RWPE2 (cell line): ENCODE measurements around the gene RNF123.

ENCODE experiments used
- ATAC-seq: fragments of 200-7000 bp; cut with Tn5 transposase; 3 replicates; pipeline ENCODE4 v1.9.1; 2021; ENCODE audit warnings: low read depth
- DNase-seq: peaks from one replicate; pipeline ENCODE4 v3.0.0-alpha.2; 2020; ENCODE audit warnings: low spot score
- H3K27ac ChIP-seq: fragments of 450-650 bp; 2 replicates; pipeline ENCODE4 v1.5.1; 2017; ENCODE audit warnings: mild to moderate bottlenecking; ENCODE audit not compliant: poor library complexity, severe bottlenecking
- H3K27me3 ChIP-seq: fragments of 250-450 bp; sonication (Bioruptor Pico); 2 replicates; pipeline ENCODE4 v1.5.1; 2021; ENCODE audit warnings: mild to moderate bottlenecking, moderate library complexity; ENCODE audit not compliant: insufficient read depth, poor library complexity, severe bottlenecking
- H3K36me3 ChIP-seq: fragments of 250-450 bp; sonication (Bioruptor Pico); 2 replicates; pipeline ENCODE4 v1.5.1; 2020; ENCODE audit warnings: low read depth, mild to moderate bottlenecking, moderate library complexity
- H3K4me1 ChIP-seq: fragments of 250-450 bp; sonication (Bioruptor Pico); 2 replicates; pipeline ENCODE4 v1.5.1; 2021; ENCODE audit warnings: mild to moderate bottlenecking, moderate library complexity; ENCODE audit not compliant: insufficient read depth, poor library complexity, severe bottlenecking
- H3K4me3 ChIP-seq: fragments of 250-450 bp; sonication (Bioruptor Pico); 2 replicates; pipeline ENCODE4 v1.5.1; 2021; ENCODE audit warnings: mild to moderate bottlenecking, moderate library complexity; ENCODE audit not compliant: severe bottlenecking
- H3K9me3 ChIP-seq: fragments of 250-450 bp; sonication (Bioruptor Pico); 2 replicates; pipeline ENCODE4 v1.5.1; 2021; ENCODE audit warnings: mild to moderate bottlenecking, moderate library complexity; ENCODE audit not compliant: severe bottlenecking
- TF ChIP-seq, protein P1 (sequence below): fragments of 450-650 bp; IDR thresholded peaks from one replicate; pipeline ENCODE4 v1.5.1; 2017; ENCODE audit warnings: mild to moderate bottlenecking, moderate library complexity; ENCODE audit not compliant: poor library complexity, severe bottlenecking

Gene RNF123

DNA sequence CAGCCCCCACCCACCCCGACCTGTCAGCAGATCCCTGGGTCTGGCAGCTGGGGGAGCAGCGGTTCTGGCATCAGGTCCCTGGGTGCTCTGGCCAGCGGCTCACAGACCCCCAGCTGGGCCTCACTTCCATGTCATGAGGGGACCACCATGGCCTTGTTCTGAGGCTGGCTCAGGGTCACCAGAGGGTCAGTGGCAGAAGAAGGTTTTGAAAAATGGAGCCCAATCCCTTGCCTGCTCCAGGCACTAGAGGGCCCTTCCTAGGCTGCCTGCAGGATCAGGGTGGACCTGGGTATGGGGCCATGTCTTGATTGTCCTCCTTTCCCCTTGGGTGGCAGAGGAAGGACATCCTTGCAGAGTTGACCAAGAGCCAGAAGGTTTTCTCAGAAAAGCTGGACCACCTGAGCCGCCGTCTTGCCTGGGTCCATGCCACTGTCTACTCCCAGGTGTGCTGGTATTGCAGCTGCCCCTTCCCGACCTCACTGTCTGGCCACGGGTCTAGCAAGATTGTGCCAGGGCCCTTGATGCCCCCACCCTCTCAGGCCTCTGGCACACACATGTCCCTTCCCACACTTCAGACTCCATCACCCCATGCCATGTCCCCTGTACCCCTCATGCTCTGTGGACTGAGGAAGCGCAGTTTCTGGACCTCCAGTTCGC, 17.2 kb downstream of the RNF123 start:
- Histone ChIP-seq H3K27me3 (no peaks in the 10 kb centered on the region), H3K27ac (no peak overlapping the region), H3K4me3 (no peak overlapping the region), H3K36me3 (peaks cover 12% of the 10 kb centered on the region), H3K4me1 (no peaks in the 10 kb centered on the region), H3K9me3 (no peaks in the 10 kb centered on the region)
- TF ChIP-seq, protein P1, sequence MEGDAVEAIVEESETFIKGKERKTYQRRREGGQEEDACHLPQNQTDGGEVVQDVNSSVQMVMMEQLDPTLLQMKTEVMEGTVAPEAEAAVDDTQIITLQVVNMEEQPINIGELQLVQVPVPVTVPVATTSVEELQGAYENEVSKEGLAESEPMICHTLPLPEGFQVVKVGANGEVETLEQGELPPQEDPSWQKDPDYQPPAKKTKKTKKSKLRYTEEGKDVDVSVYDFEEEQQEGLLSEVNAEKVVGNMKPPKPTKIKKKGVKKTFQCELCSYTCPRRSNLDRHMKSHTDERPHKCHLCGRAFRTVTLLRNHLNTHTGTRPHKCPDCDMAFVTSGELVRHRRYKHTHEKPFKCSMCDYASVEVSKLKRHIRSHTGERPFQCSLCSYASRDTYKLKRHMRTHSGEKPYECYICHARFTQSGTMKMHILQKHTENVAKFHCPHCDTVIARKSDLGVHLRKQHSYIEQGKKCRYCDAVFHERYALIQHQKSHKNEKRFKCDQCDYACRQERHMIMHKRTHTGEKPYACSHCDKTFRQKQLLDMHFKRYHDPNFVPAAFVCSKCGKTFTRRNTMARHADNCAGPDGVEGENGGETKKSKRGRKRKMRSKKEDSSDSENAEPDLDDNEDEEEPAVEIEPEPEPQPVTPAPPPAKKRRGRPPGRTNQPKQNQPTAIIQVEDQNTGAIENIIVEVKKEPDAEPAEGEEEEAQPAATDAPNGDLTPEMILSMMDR: no peak
- no peak for ATAC-seq
- DNase-seq: no peak

DNA sequence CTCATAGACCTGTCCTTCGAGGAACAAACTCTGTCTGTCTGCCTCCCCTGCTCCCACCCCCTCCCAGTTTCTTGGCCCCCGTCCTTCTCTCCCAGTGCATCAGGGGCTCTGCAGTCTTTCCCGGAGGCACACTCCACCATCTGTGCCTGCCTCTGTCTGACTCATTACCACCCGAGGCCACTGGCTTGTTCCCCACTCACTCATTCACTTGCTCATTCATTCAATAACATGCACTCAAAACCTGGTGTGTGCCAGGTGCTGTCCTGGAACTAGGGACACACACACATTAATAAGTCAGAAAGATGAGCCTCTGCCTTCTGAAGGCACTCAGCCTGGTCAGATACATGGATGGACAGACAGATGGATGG, 17.7 kb downstream of the RNF123 start:
- Histone ChIP-seq H3K27ac (no peak overlapping the region), H3K36me3 (peaks cover 12% of the 10 kb centered on the region), H3K27me3 (no peaks in the 10 kb centered on the region), H3K9me3 (no peaks in the 10 kb centered on the region), H3K4me3 (no peak overlapping the region), H3K4me1 (no peaks in the 10 kb centered on the region)
- ATAC-seq: no peak
- DNase-seq: no peak
- TF ChIP-seq, protein P1: no peak

DNA sequence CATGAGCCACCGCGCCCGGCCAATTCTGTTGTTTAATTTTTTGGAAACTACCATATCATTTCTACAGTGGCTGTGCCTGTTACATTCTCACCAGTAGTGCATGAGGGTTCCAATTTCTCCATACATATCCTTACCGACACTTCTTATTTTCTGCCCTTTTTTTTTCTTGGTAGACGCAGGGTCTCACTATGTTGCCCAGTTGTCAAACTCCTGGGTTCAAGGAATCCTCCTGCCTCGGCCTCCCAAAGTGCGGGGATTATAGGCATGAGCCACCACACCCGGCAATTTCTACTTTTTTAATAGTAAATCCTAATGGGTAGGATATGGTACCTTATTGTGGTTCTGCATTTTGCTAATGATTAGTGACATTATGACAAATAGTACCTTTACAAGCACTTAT, 20.5 kb downstream of the RNF123 start:
- Histone ChIP-seq H3K27ac (no peak overlapping the region), H3K9me3 (no peaks in the 10 kb centered on the region), H3K4me3 (no peak overlapping the region), H3K27me3 (no peaks in the 10 kb centered on the region), H3K4me1 (no peaks in the 10 kb centered on the region), H3K36me3 (no peaks in the 10 kb centered on the region)
- TF ChIP-seq, protein P1: no peak
- ATAC-seq (no peak), DNase-seq (no peak)

DNA sequence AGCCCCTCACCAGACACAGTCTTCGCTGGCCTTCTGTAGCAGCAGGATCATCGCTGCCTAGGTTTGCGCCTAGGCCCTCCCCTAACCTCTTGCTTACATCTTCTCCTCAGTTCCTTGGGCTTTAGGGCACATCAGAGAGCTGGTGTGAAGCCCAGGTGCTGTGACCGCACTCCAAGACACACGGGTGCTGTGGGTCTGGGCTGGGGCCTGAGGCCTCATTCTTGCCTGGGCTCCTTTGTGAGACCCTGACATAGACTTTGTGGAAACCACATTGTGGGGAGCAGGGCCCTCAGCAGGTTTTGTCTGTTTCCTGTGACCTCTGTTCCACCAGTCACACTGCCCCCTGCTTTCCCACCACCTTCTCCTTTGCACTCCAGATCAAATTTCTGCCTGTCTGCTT, 22.1 kb downstream of the RNF123 start:
- no peaks in the 10 kb centered on the region for H3K9me3 ChIP-seq
- DNase-seq (no peak), ATAC-seq (no peak)
- no peaks in the 10 kb centered on the region for H3K4me1 ChIP-seq
- TF ChIP-seq, protein P1: no peak
- no peaks in the 10 kb centered on the region; the same call in 1 of the 2 replicates for H3K36me3 ChIP-seq
- H3K27ac ChIP-seq: no peak overlapping the region
- no peak overlapping the region for H3K4me3 ChIP-seq
- no peaks in the 10 kb centered on the region for H3K27me3 ChIP-seq

DNA sequence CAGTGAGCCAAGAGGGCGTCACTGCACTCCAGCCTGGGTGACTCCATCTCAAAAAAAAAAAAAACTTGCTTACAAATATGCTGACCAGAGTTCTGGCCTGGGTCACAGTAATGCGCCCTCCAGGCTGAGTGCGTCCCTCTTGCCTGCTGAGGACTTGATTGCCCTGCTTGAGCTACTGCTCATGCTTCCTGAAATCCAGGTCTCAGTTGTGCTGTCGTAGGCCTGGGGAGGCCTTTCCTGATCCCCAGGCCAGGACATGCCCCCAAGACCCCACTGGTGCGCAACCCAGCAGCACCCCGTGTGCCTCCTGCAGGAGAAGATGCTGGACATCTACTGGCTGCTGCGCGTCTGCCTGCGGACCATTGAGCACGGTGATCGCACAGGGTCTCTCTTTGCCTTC, 22.8 kb downstream of the RNF123 start:
- H3K9me3 ChIP-seq: no peaks in the 10 kb centered on the region
- H3K27me3 ChIP-seq: no peaks in the 10 kb centered on the region
- H3K36me3 ChIP-seq: no peaks in the 10 kb centered on the region; the same call in 1 of the 2 replicates
- ATAC-seq (no peak), DNase-seq (no peak)
- H3K27ac ChIP-seq: no peak overlapping the region
- no peaks in the 10 kb centered on the region for H3K4me1 ChIP-seq
- TF ChIP-seq, protein P1: no peak
- no peak overlapping the region for H3K4me3 ChIP-seq
